Karpas-422 (cell line): ENCODE results near the gene AGAP6. TPM values are rescaled to one million over a fixed set of nuclear protein-coding genes. Genes with fewer than 3 reads are reported as not detected.
"Not testable (repeated sequence)": the region's sequence is repeated elsewhere in the genome, so short reads cannot be mapped to it uniquely, and the experiment has no call there.

Source experiments
- DNase-seq: peaks from one replicate; pipeline ENCODE4 v3.0.0-alpha.2; 2015
- H2AFZ ChIP-seq: fragments of 200-600 bp; sonication (generic); 2 replicates; pipeline ENCODE4 v1.6.1; 2014; ENCODE audit warnings: antibody characterized with exemption, low read length, mixed read lengths
- H3K27ac ChIP-seq: fragments of 200-600 bp; sonication (generic); 2 replicates; pipeline ENCODE4 v1.5.1; 2014; ENCODE audit warnings: mild to moderate bottlenecking, low read length, moderate library complexity
- H3K27me3 ChIP-seq: fragments of 200-600 bp; sonication (generic); 2 replicates; pipeline ENCODE4 v1.6.1; 2014; ENCODE audit warnings: low read length, mixed read lengths
- H3K36me3 ChIP-seq: fragments of 200-600 bp; sonication (generic); 2 replicates; pipeline ENCODE4 v1.6.1; 2014; ENCODE audit warnings: low read length, mixed read lengths; ENCODE audit not compliant: insufficient read depth
- H3K4me1 ChIP-seq: fragments of 200-600 bp; sonication (generic); 2 replicates; pipeline ENCODE4 v1.6.1; 2014; ENCODE audit warnings: mild to moderate bottlenecking, low read length, mixed read lengths
- H3K4me2 ChIP-seq: fragments of 200-600 bp; sonication (generic); 2 replicates; pipeline ENCODE4 v1.6.1; 2014; ENCODE audit warnings: low read length, low read depth, mild to moderate bottlenecking; ENCODE audit not compliant: poor library complexity, severe bottlenecking
- H3K4me3 ChIP-seq: fragments of 200-600 bp; sonication (generic); 2 replicates; pipeline ENCODE4 v1.5.1; 2014; ENCODE audit warnings: mild to moderate bottlenecking, antibody characterized with exemption, low read length, mixed read lengths
- H3K79me2 ChIP-seq: fragments of 200-600 bp; sonication (generic); 2 replicates; pipeline ENCODE4 v1.6.1; 2014; ENCODE audit warnings: mild to moderate bottlenecking, low read length, mixed read lengths
- H3K9ac ChIP-seq: fragments of 200-600 bp; sonication (generic); 2 replicates; pipeline ENCODE4 v1.6.0; 2014; ENCODE audit warnings: low read length
- H3K9me2 ChIP-seq: fragments of 200-600 bp; sonication (generic), shearing (Covaris generic); replicated peaks from 2 replicates; pipeline ENCODE4 v1.6.0; 2014; ENCODE audit warnings: mild to moderate bottlenecking, low read length, moderate library complexity; ENCODE audit not compliant: insufficient read depth
- H3K9me3 ChIP-seq: fragments of 300-700, 200-600 bp; sonication (generic); 2 replicates; pipeline ENCODE4 v1.6.1; 2014; ENCODE audit warnings: low read length, mixed read lengths
- H4K20me1 ChIP-seq: fragments of 200-600 bp; sonication (generic); 2 replicates; pipeline ENCODE4 v1.6.1; 2014; ENCODE audit warnings: mild to moderate bottlenecking, antibody characterized with exemption, low read length, low read depth; ENCODE audit not compliant: insufficient read depth
- total RNA-seq: library from RNA; depleted of rRNA; stranded (reverse); fragments of >200 nt; shearing (Covaris generic); gene quantifications from 2 replicates; pipeline ENCODE4 v1.2.3, GENCODE V29; 2014; ENCODE audit warnings: low replicate concordance; rRNA removed

AGAP6 gene
- total RNA-seq, result 12.0 and 17.1 TPM in 2 replicates

DNA sequence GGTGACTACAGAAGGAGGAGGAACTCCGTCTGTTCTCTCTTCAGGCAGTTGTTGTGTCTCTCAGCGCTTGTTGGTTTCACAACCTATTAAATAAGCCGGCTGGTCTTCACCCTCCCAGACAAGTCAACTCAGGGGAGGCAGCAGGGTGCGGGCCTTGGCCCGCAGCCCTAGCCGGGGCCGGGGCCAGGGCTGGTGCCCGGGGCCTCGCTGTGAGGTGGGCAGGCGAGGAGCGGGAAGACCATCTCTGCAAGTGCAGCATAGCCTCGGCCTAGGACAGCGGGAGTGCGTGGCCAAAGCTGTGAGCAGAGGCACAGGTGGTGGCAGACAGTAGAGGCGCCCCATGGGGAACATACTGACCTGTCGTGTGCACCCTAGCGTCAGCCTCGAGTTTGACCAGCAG is at the start of gene AGAP6:
Gene AGAP6 (plus strand): TSS at position 31 of the 400 bp plus-strand sequence. CDS start 310 bp downstream, at position 341.
- not testable (repeated sequence) for DNase-seq, H3K4me2 ChIP-seq, H2AFZ ChIP-seq, H3K4me3 ChIP-seq, H3K27ac ChIP-seq, H3K4me1 ChIP-seq, H3K36me3 ChIP-seq, H3K9me3 ChIP-seq, H3K9ac ChIP-seq, H3K79me2 ChIP-seq, H4K20me1 ChIP-seq, H3K27me3 ChIP-seq, H3K9me2 ChIP-seq

DNA sequence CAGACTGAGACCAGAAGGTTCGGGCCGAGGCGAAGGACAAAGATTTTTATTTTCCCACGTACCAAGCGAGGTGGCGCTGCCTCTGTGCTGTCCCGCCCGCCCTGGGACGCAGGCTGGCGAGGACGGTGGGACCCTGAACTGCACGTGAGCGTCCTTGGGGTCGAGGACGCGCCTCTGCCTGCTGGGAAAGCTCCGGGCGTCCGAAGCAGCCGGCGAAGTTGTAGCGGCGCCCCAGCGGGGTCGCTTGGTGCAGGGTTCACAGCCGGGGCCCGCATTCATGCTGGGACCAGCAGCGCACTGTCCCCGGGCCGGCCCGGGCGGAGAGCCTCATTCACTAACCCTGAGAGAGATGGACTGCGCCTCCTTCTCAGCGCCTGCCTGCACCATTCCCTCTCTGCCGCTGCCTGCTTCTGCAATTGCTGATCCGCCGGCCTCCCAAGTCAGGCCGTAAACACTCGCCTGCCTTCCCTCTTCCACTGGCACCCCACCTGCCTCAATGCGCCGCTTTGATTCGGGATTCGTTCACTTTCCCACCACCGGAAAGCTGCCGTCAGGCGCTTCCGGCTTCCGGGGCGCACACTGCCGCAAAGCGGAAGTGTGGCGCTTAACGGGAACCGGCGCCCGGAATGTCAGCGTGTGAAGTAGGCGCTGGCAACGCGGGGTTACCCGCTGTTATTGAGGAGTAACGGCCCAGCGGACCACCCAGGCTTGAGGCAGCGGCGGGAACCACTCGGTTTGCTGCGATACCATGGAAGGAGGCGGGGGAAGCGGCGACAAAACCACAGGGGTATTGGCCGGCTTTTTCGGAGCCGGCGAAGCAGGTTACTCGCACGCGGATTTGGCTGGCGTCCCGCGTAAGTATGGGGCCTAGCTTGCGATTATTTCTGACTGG is 46.5 kb upstream of the AGAP6 start, which contains the start of the genes PARG and TIMM23B:
Gene PARG (minus strand): TSS at position 581 of the 892 bp plus-strand sequence. CDS start 302 bp downstream, at position 279.
Gene TIMM23B (plus strand): TSS at position 607 of the 892 bp plus-strand sequence. CDS start 142 bp downstream, at position 749.
- H2AFZ ChIP-seq, H3K27me3 ChIP-seq, H3K36me3 ChIP-seq, H3K9me2 ChIP-seq, H3K9me3 ChIP-seq, H4K20me1 ChIP-seq: not testable (repeated sequence)
- DNase-seq, result peak; percentile 92
- Histone ChIP-seq H3K4me2 (peak within 1 kb of the TSS; percentile 72), H3K27ac (peak within 1 kb of the TSS; percentile 54; the same call in 1 of the 2 replicates), H3K4me3 (peak within 1 kb of the TSS; percentile 90), H3K4me1 (peaks cover 22% of the 10 kb centered on the region), H3K9ac (peak within 1 kb of the TSS; percentile 70), H3K79me2 (peaks cover 71% of the 10 kb centered on the region)

DNA sequence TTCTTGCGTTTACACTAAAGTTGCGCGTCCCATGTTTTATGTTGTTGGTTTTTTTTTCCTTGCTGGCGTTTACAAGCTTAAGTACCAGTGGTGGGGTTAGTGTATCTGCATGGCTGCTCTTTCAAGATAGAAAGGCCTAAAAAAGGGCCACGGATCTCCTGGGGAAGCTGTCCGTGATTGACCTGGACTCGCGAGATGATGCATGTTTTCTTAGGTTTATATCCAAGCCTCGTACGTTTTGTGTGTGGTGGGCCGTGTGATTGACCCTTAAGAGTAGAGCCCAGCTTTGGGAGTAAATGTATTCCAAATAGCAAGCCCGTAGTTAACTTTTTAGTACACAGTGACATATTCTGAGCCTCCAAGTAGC is 45.9 kb upstream of the AGAP6 start:
- Histone ChIP-seq H3K36me3 (peaks cover 10% of the 10 kb centered on the region), H3K4me1 (peaks cover 22% of the 10 kb centered on the region), H3K27ac (peak overlapping the region; percentile 43; the same call in 1 of the 2 replicates), H3K4me2 (peak overlapping the region; percentile 72), H3K79me2 (peaks cover 73% of the 10 kb centered on the region), H3K4me3 (peak overlapping the region; percentile 90), H3K9ac (peak overlapping the region; percentile 70)
- not testable (repeated sequence) for H2AFZ ChIP-seq, H3K9me3 ChIP-seq, H3K27me3 ChIP-seq, H4K20me1 ChIP-seq, DNase-seq, H3K9me2 ChIP-seq

DNA sequence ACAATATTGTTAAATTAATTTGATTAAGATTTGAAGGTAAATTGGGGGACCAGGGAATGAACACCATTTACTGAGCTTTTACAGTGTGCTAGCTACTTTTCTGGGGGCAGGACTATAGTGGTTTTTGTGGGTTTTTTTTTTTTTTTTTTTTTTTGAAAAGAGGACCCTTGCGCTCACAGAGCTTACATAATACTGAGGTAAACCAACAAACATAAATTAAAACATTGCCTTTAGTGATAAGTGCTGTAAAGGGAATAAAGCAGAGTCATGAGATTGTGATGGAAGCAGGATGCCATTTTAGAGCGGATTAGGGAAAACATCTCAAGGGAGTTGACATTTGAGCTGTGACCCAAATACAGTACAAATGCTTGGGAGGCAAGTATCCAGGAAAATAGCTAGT is 44.6 kb upstream of the AGAP6 start:
- H3K9me2 ChIP-seq, H3K9me3 ChIP-seq, DNase-seq, H2AFZ ChIP-seq, H3K9ac ChIP-seq, H3K27ac ChIP-seq, H4K20me1 ChIP-seq, H3K27me3 ChIP-seq, H3K4me3 ChIP-seq: not testable (repeated sequence)
- Histone ChIP-seq H3K36me3 (peaks cover 10% of the 10 kb centered on the region), H3K4me2 (peak overlapping the region; percentile 72), H3K4me1 (peaks cover 22% of the 10 kb centered on the region), H3K79me2 (peaks cover 67% of the 10 kb centered on the region)

DNA sequence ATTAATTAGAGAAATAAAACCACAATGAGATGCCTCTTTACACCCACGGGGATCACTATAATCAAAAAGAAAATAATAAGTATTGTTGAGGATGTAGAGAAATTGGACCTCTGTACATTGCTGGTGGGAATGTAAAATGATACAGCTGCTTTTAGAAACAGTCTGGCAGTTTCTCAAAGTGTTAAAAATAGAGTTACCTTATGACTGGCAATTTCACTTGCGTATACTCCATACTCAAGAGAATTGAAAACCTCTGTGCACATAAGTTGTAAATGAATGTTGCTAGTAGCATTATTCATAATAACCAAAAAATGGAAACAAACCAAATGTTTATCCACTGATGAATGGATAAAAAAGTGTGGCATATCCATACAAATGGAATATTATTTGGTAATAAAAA is 40.1 kb upstream of the AGAP6 start:
- DNase-seq, H3K4me2 ChIP-seq, H2AFZ ChIP-seq, H3K9ac ChIP-seq, H3K4me3 ChIP-seq, H3K27ac ChIP-seq, H3K9me3 ChIP-seq, H3K9me2 ChIP-seq, H4K20me1 ChIP-seq, H3K4me1 ChIP-seq, H3K27me3 ChIP-seq: not testable (repeated sequence)
- Histone ChIP-seq H3K79me2 (peaks cover 40% of the 10 kb centered on the region), H3K36me3 (peaks cover 10% of the 10 kb centered on the region)

DNA sequence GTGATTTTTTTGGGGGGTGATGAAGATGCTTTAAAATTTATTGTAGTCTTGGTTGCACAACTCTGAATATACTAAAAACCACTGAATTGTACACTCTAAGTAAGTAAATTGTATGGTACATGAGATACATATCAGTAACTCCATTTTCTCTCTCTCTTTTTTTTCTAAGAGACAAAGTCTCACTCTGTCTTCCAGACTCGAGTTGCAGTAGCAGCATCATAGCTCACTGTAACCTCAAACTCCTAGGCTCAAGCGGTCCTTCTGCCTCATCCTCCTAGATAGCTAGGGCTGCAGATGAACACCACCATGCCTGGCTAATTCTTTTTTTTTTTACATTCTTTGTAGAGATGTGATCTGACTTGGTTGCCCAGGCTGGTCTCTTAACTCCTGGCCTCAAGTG is 39.5 kb upstream of the AGAP6 start:
- not testable (repeated sequence) for H3K9me3 ChIP-seq, H3K9me2 ChIP-seq, H3K27me3 ChIP-seq, H3K4me1 ChIP-seq, H3K4me3 ChIP-seq, H3K4me2 ChIP-seq, H3K36me3 ChIP-seq, H4K20me1 ChIP-seq, H3K27ac ChIP-seq, H2AFZ ChIP-seq, H3K9ac ChIP-seq, DNase-seq
- peaks cover 34% of the 10 kb centered on the region for H3K79me2 ChIP-seq

DNA sequence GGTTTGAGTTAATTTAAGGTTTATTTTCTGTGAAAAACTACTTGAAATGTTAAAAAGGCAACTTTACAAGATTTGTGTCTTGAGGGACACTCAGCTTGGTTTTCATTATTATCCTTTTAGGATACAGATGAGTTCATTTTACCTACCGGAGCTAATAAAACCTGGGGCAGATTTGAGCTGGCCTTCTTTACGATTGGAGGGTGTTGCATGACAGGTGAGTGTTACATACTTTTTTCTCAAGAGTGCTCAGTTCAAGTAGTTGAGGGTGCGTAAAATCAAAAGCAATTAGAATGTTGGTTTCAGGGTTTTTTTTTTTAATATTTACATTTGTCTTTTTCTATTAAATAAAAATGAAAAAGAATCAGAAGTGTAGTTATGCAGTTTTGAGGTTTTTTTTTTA is 36.2 kb upstream of the AGAP6 start:
- H3K9me3 ChIP-seq, H3K9ac ChIP-seq, H3K9me2 ChIP-seq, H4K20me1 ChIP-seq, H3K4me3 ChIP-seq, H3K27ac ChIP-seq, H2AFZ ChIP-seq, H3K4me1 ChIP-seq, H3K36me3 ChIP-seq, DNase-seq, H3K27me3 ChIP-seq, H3K4me2 ChIP-seq: not testable (repeated sequence)
- peaks cover 32% of the 10 kb centered on the region for H3K79me2 ChIP-seq

DNA sequence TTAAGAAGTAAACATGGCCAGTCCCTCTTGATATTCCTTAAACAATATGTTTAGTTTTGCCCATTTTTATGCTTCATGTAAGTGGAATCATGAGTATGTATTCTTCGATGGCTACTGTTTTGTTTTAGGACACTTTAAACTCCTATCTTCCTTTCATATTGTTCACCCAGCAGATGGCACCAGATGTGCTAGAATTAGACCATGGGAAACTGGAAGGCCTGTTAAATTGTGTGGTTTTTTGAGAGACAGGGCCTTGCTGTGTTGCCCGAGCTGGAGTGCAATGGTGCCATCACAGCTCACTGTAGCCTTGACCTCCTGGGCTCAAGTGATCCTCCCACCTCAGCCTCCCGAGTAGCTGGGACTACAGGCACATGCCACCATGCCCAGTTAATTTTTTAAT is 35.1 kb upstream of the AGAP6 start:
- not testable (repeated sequence) for H3K4me3 ChIP-seq, H3K9ac ChIP-seq, H3K4me1 ChIP-seq, H2AFZ ChIP-seq, DNase-seq, H3K27me3 ChIP-seq, H3K36me3 ChIP-seq, H3K9me2 ChIP-seq, H3K4me2 ChIP-seq, H3K9me3 ChIP-seq, H4K20me1 ChIP-seq, H3K27ac ChIP-seq
- H3K79me2 ChIP-seq, result peaks cover 33% of the 10 kb centered on the region
